ENCODE measurements around the gene SMCO2. TPM values are rescaled to one million over a fixed set of nuclear protein-coding genes. Genes with fewer than 3 reads are reported as not detected.

The SMCO2 gene
- total RNA-seq, 1 experiment from 2014 or later = 1.7 TPM

- DNase-seq (no peak), ATAC-seq (no peak)
- H2AFZ ChIP-seq (ENCODE audit: low read length) = no peak overlapping the region
- no TSS peak for BruUV-seq (replicated peaks)
- H3F3A ChIP-seq (ENCODE audit: low read length, unreplicated experiment) = peaks cover 5% of the 10 kb centered on the region
- intact Hi-C loops (cut with micrococcal nuclease) = no loop called here
- H3K79me2 ChIP-seq (ENCODE audit: low read length) = peaks cover 89% of the 10 kb centered on the region
- TF ChIP-seq EZH2 (IDR thresholded peaks at IDR 0.05; ENCODE audit: low read length, unreplicated experiment) (no peak), EZH2phosphoT487 (IDR thresholded peaks at IDR 0.05; ENCODE audit: borderline replicate concordance, low read length) (no peak), CTCF (conservative IDR thresholded peaks at IDR 0.05; ENCODE audit: low read depth, low read length) (no peak)
- H3K36me3 ChIP-seq (ENCODE audit: low read depth, low read length) = no peaks in the 10 kb centered on the region
- ChIA-PET CTCF (interaction anchor here (0.9 to 1.3 kb wide), 2 partner anchors 11 to 15 kb away, joined by 3 to 7 read pairs; no protein-coding TSS in a partner anchor), POLR2A (ENCODE audit: unreplicated experiment) (no interaction called here)
- peaks cover 38% of the 10 kb centered on the region for H3K4me1 ChIP-seq (ENCODE audit: insufficient read depth, low read length)
- no peaks in the 10 kb centered on the region for H3K9me3 ChIP-seq (ENCODE audit: low read length)
- H3K27me3 ChIP-seq (ENCODE audit: low read length) = no peaks in the 10 kb centered on the region
- H3K4me2 ChIP-seq (ENCODE audit: low read length) = peak overlapping the region; percentile 79
- no peaks in the 10 kb centered on the region for H3K9me2 ChIP-seq (replicated peaks; ENCODE audit: low read length)
- peak overlapping the region; percentile 94 for H3K27ac ChIP-seq (ENCODE audit: low read length)
- no peak overlapping the region for H3K4me3 ChIP-seq (ENCODE audit: low read length)
- peak overlapping the region; percentile 83 for H3K9ac ChIP-seq (ENCODE audit: low read length)
- H4K20me1 ChIP-seq (ENCODE audit: low read length) = no peaks in the 10 kb centered on the region
Observed at GRCh38 chr12:27550653-27550975, 104.1 kb downstream of the SMCO2 start.

- Histone ChIP-seq H3K27ac (ENCODE audit: low read length) (no peak overlapping the region), H3K9me2 (replicated peaks; ENCODE audit: low read length) (no peaks in the 10 kb centered on the region), H3K4me3 (ENCODE audit: low read length) (no peak overlapping the region), H4K20me1 (ENCODE audit: low read length) (no peaks in the 10 kb centered on the region), H3K4me2 (ENCODE audit: low read length) (no peak overlapping the region), H3F3A (ENCODE audit: low read length, unreplicated experiment) (peaks cover 5% of the 10 kb centered on the region), H3K36me3 (ENCODE audit: low read depth, low read length) (no peaks in the 10 kb centered on the region), H3K9me3 (ENCODE audit: low read length) (no peaks in the 10 kb centered on the region), H3K4me1 (ENCODE audit: insufficient read depth, low read length) (peaks cover 38% of the 10 kb centered on the region), H3K9ac (ENCODE audit: low read length) (no peak overlapping the region), H3K79me2 (ENCODE audit: low read length) (peaks cover 89% of the 10 kb centered on the region), H2AFZ (ENCODE audit: low read length) (no peak overlapping the region), H3K27me3 (ENCODE audit: low read length) (no peaks in the 10 kb centered on the region)
- ChIA-PET POLR2A (ENCODE audit: unreplicated experiment) (interaction anchor here (0.6 kb wide), 1 partner anchor 298 kb away, joined by 5 read pairs; no protein-coding TSS in a partner anchor), CTCF (no interaction called here)
- no TSS peak for BruUV-seq (replicated peaks)
- no peak for ATAC-seq
- TF ChIP-seq CTCF (conservative IDR thresholded peaks at IDR 0.05; ENCODE audit: low read depth, low read length) (no peak), EZH2 (IDR thresholded peaks at IDR 0.05; ENCODE audit: low read length, unreplicated experiment) (no peak), EZH2phosphoT487 (IDR thresholded peaks at IDR 0.05; ENCODE audit: borderline replicate concordance, low read length) (no peak)
- intact Hi-C loops (cut with micrococcal nuclease) = no loop called here
- DNase-seq = no peak
Observed at GRCh38 chr12:27551172-27551840, 104.8 kb downstream of the SMCO2 start.

Other genes starting within 250 kb of the SMCO2 start
- 19.4 and 32.3 TPM in 2 replicates for gene STK38L, start 202.4 kb upstream of the SMCO2 start, total RNA-seq (2014; rRNA removed)
- 126 and 137 TPM in 2 replicates for gene BMAL2, start 113.9 kb upstream of the SMCO2 start, total RNA-seq (2014; rRNA removed)
- gene PPFIBP1, start 77.5 kb downstream of the SMCO2 start, total RNA-seq (2014; rRNA removed) = 56.9 and 57.2 TPM in 2 replicates
- gene REP15, start 249.7 kb downstream of the SMCO2 start, total RNA-seq (2014; rRNA removed) = 1.6 and 2.4 TPM in 2 replicates